NCI-H446 (cell line): Measurements from ENCODE around the gene TRIM14.
"Not testable (repeated sequence)": the region's sequence is repeated elsewhere in the genome, so short reads cannot be mapped to it uniquely, and the experiment has no call there.

Experiments
- DNase-seq, 2 experiments: peaks; one replicate each; lab custom pipeline; 2025; lab: John Stamatoyannopoulos, UW

Gene TRIM14

GRCh38 chr9:98140503-98140902, 21.5 kb upstream of the TRIM14 start:
- DNase-seq = no peak

- DNase-seq = no peak
Measured at GRCh38 chr9:98136489-98136888, 17.5 kb upstream of the TRIM14 start.

- DNase-seq = no peak
Measured at GRCh38 chr9:98135938-98136337, 16.9 kb upstream of the TRIM14 start.

- DNase-seq = no peak
Measured at GRCh38 chr9:98135558-98135934, 16.5 kb upstream of the TRIM14 start.

GRCh38 chr9:98134702-98135557, 15.9 kb upstream of the TRIM14 start:
- DNase-seq = no peak

- DNase-seq = no peak
Measured at GRCh38 chr9:98132806-98133631, 14.0 kb upstream of the TRIM14 start.

- DNase-seq = no peak
Measured at GRCh38 chr9:98132158-98132557, 13.1 kb upstream of the TRIM14 start.

- no peak for DNase-seq
Measured at GRCh38 chr9:98130576-98131228, 11.7 kb upstream of the TRIM14 start.

GRCh38 chr9:98130060-98130459, 11.0 kb upstream of the TRIM14 start:
- DNase-seq = not testable (repeated sequence)

GRCh38 chr9:98129451-98129881, 10.4 kb upstream of the TRIM14 start:
- DNase-seq = no peak

- no peak for DNase-seq
Measured at GRCh38 chr9:98128316-98128715, 9.3 kb upstream of the TRIM14 start.

- DNase-seq = no peak
Measured at GRCh38 chr9:98127226-98127625, 8.2 kb upstream of the TRIM14 start.

GRCh38 chr9:98124637-98125426, 5.8 kb upstream of the TRIM14 start:
- no peak for DNase-seq

- not testable (repeated sequence) for DNase-seq
Measured at GRCh38 chr9:98124091-98124490, 5.1 kb upstream of the TRIM14 start.

- DNase-seq = no peak
Measured at GRCh38 chr9:98121058-98121457, 2.0 kb upstream of the TRIM14 start.

- DNase-seq = no peak
Measured at GRCh38 chr9:98120476-98120875, 1.5 kb upstream of the TRIM14 start.

- DNase-seq = no peak
Measured at GRCh38 chr9:98117984-98118639, 910 bp downstream of the TRIM14 start.

- not testable (repeated sequence) for DNase-seq
Measured at GRCh38 chr9:98117097-98117496, 1.9 kb downstream of the TRIM14 start.

GRCh38 chr9:98109052-98109451, 10.0 kb downstream of the TRIM14 start:
- no peak for DNase-seq

- no peak for DNase-seq
Measured at GRCh38 chr9:98108531-98109031, 10.4 kb downstream of the TRIM14 start.

- DNase-seq = no peak
Measured at GRCh38 chr9:98107926-98108325, 11.1 kb downstream of the TRIM14 start.
